ENCODE data around the gene FGFR3.

The FGFR3 gene

GRCh38 chr4:1808851-1809753 is 16.0 kb downstream of the FGFR3 start:
- Histone ChIP-seq H3K36me3 (ENCODE audit: control insufficient read depth, insufficient read depth, low read length) (peaks cover 10% of the 10 kb centered on the region), H3K4me3 (replicated peaks; ENCODE audit: low read depth, low read length) (no peak overlapping the region)
- DNase-seq (ENCODE audit: extremely low read depth, insufficient read length), result no peak

GRCh38 chr4:1809754-1810502 is 16.8 kb downstream of the FGFR3 start:
- H3K36me3 ChIP-seq (ENCODE audit: control insufficient read depth, insufficient read depth, low read length), result peaks cover 18% of the 10 kb centered on the region
- no peaks in the 10 kb centered on the region for H3K27me3 ChIP-seq (replicated peaks; ENCODE audit: control insufficient read depth, insufficient read depth, low read length)
- DNase-seq (ENCODE audit: extremely low read depth, insufficient read length), result peak; percentile 76
- H3K4me3 ChIP-seq (replicated peaks; ENCODE audit: low read depth, low read length), result no peak overlapping the region
- TF ChIP-seq CTCF (IDR thresholded peaks at IDR 0.05; ENCODE audit: insufficient read depth, low read length, poor library complexity, severe bottlenecking), result peak; percentile 92

More at GRCh38 chr4:1808851-1809753, 16.0 kb downstream of the FGFR3 start:
- H3K27me3 ChIP-seq (replicated peaks; ENCODE audit: control insufficient read depth, insufficient read depth, low read length), result no peaks in the 10 kb centered on the region
- no peak for TF ChIP-seq CTCF (IDR thresholded peaks at IDR 0.05; ENCODE audit: insufficient read depth, low read length, poor library complexity, severe bottlenecking)

- H3K36me3 ChIP-seq (ENCODE audit: control insufficient read depth, insufficient read depth, low read length), result peaks cover 21% of the 10 kb centered on the region
- no peaks in the 10 kb centered on the region for H3K27me3 ChIP-seq (replicated peaks; ENCODE audit: control insufficient read depth, insufficient read depth, low read length)
- no peak for TF ChIP-seq CTCF (IDR thresholded peaks at IDR 0.05; ENCODE audit: insufficient read depth, low read length, poor library complexity, severe bottlenecking)
- no peak overlapping the region for H3K4me3 ChIP-seq (replicated peaks; ENCODE audit: low read depth, low read length)
- DNase-seq (ENCODE audit: extremely low read depth, insufficient read length), result no peak
Observed at GRCh38 chr4:1810765-1811164, 17.7 kb downstream of the FGFR3 start.

GRCh38 chr4:1812720-1813119 is 19.6 kb downstream of the FGFR3 start:
- Histone ChIP-seq H3K36me3 (ENCODE audit: control insufficient read depth, insufficient read depth, low read length) (peaks cover 31% of the 10 kb centered on the region), H3K27me3 (replicated peaks; ENCODE audit: control insufficient read depth, insufficient read depth, low read length) (no peaks in the 10 kb centered on the region), H3K4me3 (replicated peaks; ENCODE audit: low read depth, low read length) (no peak overlapping the region)
- no peak for TF ChIP-seq CTCF (IDR thresholded peaks at IDR 0.05; ENCODE audit: insufficient read depth, low read length, poor library complexity, severe bottlenecking)
- no peak for DNase-seq (ENCODE audit: extremely low read depth, insufficient read length)

- no peak overlapping the region for H3K4me3 ChIP-seq (replicated peaks; ENCODE audit: low read depth, low read length)
- no peaks in the 10 kb centered on the region for H3K27me3 ChIP-seq (replicated peaks; ENCODE audit: control insufficient read depth, insufficient read depth, low read length)
- peaks cover 34% of the 10 kb centered on the region for H3K36me3 ChIP-seq (ENCODE audit: control insufficient read depth, insufficient read depth, low read length)
- no peak for TF ChIP-seq CTCF (IDR thresholded peaks at IDR 0.05; ENCODE audit: insufficient read depth, low read length, poor library complexity, severe bottlenecking)
- no peak for DNase-seq (ENCODE audit: extremely low read depth, insufficient read length)
Observed at GRCh38 chr4:1813231-1813630, 20.1 kb downstream of the FGFR3 start.
